Astrocyte (in vitro differentiated cells and primary cell): Measurements from ENCODE around the gene ZNRF2. TPM values are rescaled to one million over a fixed set of nuclear protein-coding genes. Genes with fewer than 3 reads are reported as not detected.

Source experiments
- DNase-seq: peaks from one replicate; pipeline ENCODE4 v3.0.0-alpha.2; 2010; ENCODE audit warnings: low read depth
- FAIRE-seq: peaks from 2 replicates; lab custom pipeline; 2011; peaks lifted over from hg19 to GRCh38; lab: Jason Lieb, UNC
- H2AFZ ChIP-seq: 2 replicates; pipeline ENCODE4 v1.6.0; 2012; ENCODE audit warnings: low read depth, low read length, inconsistent platforms
- H3K27ac ChIP-seq: 2 replicates; pipeline ENCODE4 v1.5.1; 2011; ENCODE audit warnings: low read depth, low read length, inconsistent platforms
- H3K27me3 ChIP-seq: 2 replicates; pipeline ENCODE4 v1.6.0; 2011; ENCODE audit warnings: low read length, inconsistent platforms; ENCODE audit not compliant: insufficient read depth
- H3K36me3 ChIP-seq: 2 replicates; pipeline ENCODE4 v1.5.1; 2011; ENCODE audit warnings: low read length, inconsistent platforms; ENCODE audit not compliant: insufficient read depth
- H3K4me1 ChIP-seq: 2 replicates; pipeline ENCODE4 v1.5.1; 2011; ENCODE audit warnings: low read length, inconsistent platforms; ENCODE audit not compliant: insufficient read depth
- H3K4me2 ChIP-seq: 2 replicates; pipeline ENCODE4 v1.6.0; 2012; ENCODE audit warnings: low read length, inconsistent platforms
- H3K4me3 ChIP-seq: 2 replicates; pipeline ENCODE4 v1.5.1; 2011; ENCODE audit warnings: low read depth, mild to moderate bottlenecking, low read length, inconsistent platforms; ENCODE audit not compliant: insufficient read depth
- H3K79me2 ChIP-seq: 2 replicates; pipeline ENCODE4 v1.6.0; 2012; ENCODE audit warnings: mild to moderate bottlenecking, low read length, inconsistent platforms; ENCODE audit not compliant: insufficient read depth
- H3K9ac ChIP-seq: 2 replicates; pipeline ENCODE4 v1.6.0; 2012; ENCODE audit warnings: mild to moderate bottlenecking, low read length, inconsistent platforms
- H3K9me3 ChIP-seq: 2 replicates; pipeline ENCODE4 v1.5.1; 2012; ENCODE audit warnings: low read depth, mild to moderate bottlenecking, low read length, inconsistent platforms; ENCODE audit not compliant: insufficient read depth
- H4K20me1 ChIP-seq: 2 replicates; pipeline ENCODE4 v1.6.0; 2012; ENCODE audit warnings: low read length, inconsistent platforms; ENCODE audit not compliant: insufficient read depth
- H3K27ac Mint-ChIP-seq: one replicate; pipeline ENCODE4 v1.8.0; 2021; ENCODE audit warnings: mild to moderate bottlenecking, mixed read lengths; ENCODE audit not compliant: unreplicated experiment
- H3K27me3 Mint-ChIP-seq: one replicate; pipeline ENCODE4 v1.8.0; 2021; ENCODE audit warnings: low read depth, mixed read lengths; ENCODE audit not compliant: unreplicated experiment
- H3K36me3 Mint-ChIP-seq: one replicate; pipeline ENCODE4 v1.8.0; 2021; ENCODE audit warnings: low read depth, mixed read lengths; ENCODE audit not compliant: unreplicated experiment
- H3K4me1 Mint-ChIP-seq: one replicate; pipeline ENCODE4 v1.8.0; 2021; ENCODE audit warnings: low read depth, mixed read lengths; ENCODE audit not compliant: unreplicated experiment
- H3K4me3 Mint-ChIP-seq: one replicate; pipeline ENCODE4 v1.8.0; 2021; ENCODE audit warnings: mild to moderate bottlenecking, moderate library complexity, mixed read lengths; ENCODE audit not compliant: unreplicated experiment
- H3K9me3 Mint-ChIP-seq: one replicate; pipeline ENCODE4 v1.8.0; 2021; ENCODE audit warnings: mild to moderate bottlenecking, mixed read lengths; ENCODE audit not compliant: unreplicated experiment
- CTCF ChIP-seq: IDR thresholded peaks from 2 replicates; pipeline ENCODE4 v1.5.1; 2011; ENCODE audit warnings: low read depth, mild to moderate bottlenecking, inconsistent platforms, low read length, moderate library complexity; ENCODE audit not compliant: insufficient read depth
- EZH2 ChIP-seq: IDR thresholded peaks from 2 replicates; pipeline ENCODE4 v1.6.1; 2012; ENCODE audit warnings: mild to moderate bottlenecking, low read length, inconsistent platforms; ENCODE audit not compliant: insufficient read depth
- total RNA-seq: library from RNA; stranded (reverse); gene quantifications from 2 replicates; pipeline ENCODE4 v1.2.1, GENCODE V29; 2021

Gene ZNRF2
- total RNA-seq, 1 donor from 2014 or later = 9.9 TPM

GRCh38 chr7:30335763-30336487 is 51.5 kb downstream of the ZNRF2 start:
- H3K9ac ChIP-seq = no peak overlapping the region
- no peak overlapping the region for H3K27ac ChIP-seq
- H3K36me3 Mint-ChIP-seq = no peaks in the 10 kb centered on the region
- no peak overlapping the region for H3K27ac Mint-ChIP-seq
- no peaks in the 10 kb centered on the region for H3K4me1 ChIP-seq
- H3K79me2 ChIP-seq = no peaks in the 10 kb centered on the region
- no peak overlapping the region for H3K4me2 ChIP-seq
- peak; percentile 33 for DNase-seq
- no peaks in the 10 kb centered on the region for H3K9me3 Mint-ChIP-seq
- H3K9me3 ChIP-seq = no peaks in the 10 kb centered on the region
- no peaks in the 10 kb centered on the region for H3K27me3 ChIP-seq
- no peak for FAIRE-seq
- no peak overlapping the region for H2AFZ ChIP-seq
- H3K4me3 Mint-ChIP-seq = no peak overlapping the region
- no peak overlapping the region for H3K4me3 ChIP-seq
- no peaks in the 10 kb centered on the region for H3K36me3 ChIP-seq
- TF ChIP-seq CTCF (no peak), EZH2 (no peak)
- H3K27me3 Mint-ChIP-seq = no peaks in the 10 kb centered on the region
- H3K4me1 Mint-ChIP-seq = peaks cover 1% of the 10 kb centered on the region
- no peaks in the 10 kb centered on the region for H4K20me1 ChIP-seq

GRCh38 chr7:30344513-30344912 is 60.1 kb downstream of the ZNRF2 start:
- no peaks in the 10 kb centered on the region for H4K20me1 ChIP-seq
- H3K36me3 ChIP-seq = no peaks in the 10 kb centered on the region
- H3K27me3 Mint-ChIP-seq = no peaks in the 10 kb centered on the region
- H3K79me2 ChIP-seq = no peaks in the 10 kb centered on the region
- H3K27ac Mint-ChIP-seq = no peak overlapping the region
- H3K27me3 ChIP-seq = no peaks in the 10 kb centered on the region
- no peak overlapping the region for H3K27ac ChIP-seq
- H3K9me3 ChIP-seq = no peaks in the 10 kb centered on the region
- no peak for DNase-seq
- H3K4me1 Mint-ChIP-seq = peaks cover 21% of the 10 kb centered on the region
- no peak overlapping the region for H3K9ac ChIP-seq
- H3K4me1 ChIP-seq = peaks cover 15% of the 10 kb centered on the region
- H3K4me2 ChIP-seq = no peak overlapping the region
- FAIRE-seq = no peak
- no peak overlapping the region for H3K4me3 Mint-ChIP-seq
- peaks cover 7% of the 10 kb centered on the region for H3K9me3 Mint-ChIP-seq
- TF ChIP-seq CTCF = no peak
- TF ChIP-seq EZH2 = no peak
- no peak overlapping the region for H3K4me3 ChIP-seq
- no peaks in the 10 kb centered on the region for H3K36me3 Mint-ChIP-seq
- H2AFZ ChIP-seq = no peak overlapping the region
